Tibial nerve (tissue), 4 donors: ENCODE measurements around the gene FGFBP3.

Source experiments
- EP300 ChIP-seq, 2 donors: sonication (generic); formaldehyde crosslinking; IDR thresholded peaks; one replicate each; pipeline ENCODE4 v1.6.1; 2017; ENCODE audit warnings: antibody characterized with exemption in 2 of 2, mild to moderate bottlenecking in 1 of 2
- POLR2A ChIP-seq, 2 donors: fragments of 450-650 bp; IDR thresholded peaks; one replicate each; pipeline ENCODE4 v1.6.1; 2017; ENCODE audit warnings: antibody characterized with exemption in 2 of 2, mild to moderate bottlenecking in 2 of 2, moderate library complexity in 2 of 2
- TF ChIP-seq, protein P1 (sequence below), 5 experiments: fragments of 200-600 bp in 3 of 5; fragments of 450-650 bp in 2 of 5; sonication (generic) in 3 of 5; IDR thresholded peaks; one replicate each; pipeline ENCODE4 v1.5.1; 2016 to 2019; ENCODE audit warnings: antibody characterized with exemption in 5 of 5, mild to moderate bottlenecking in 3 of 5, moderate library complexity in 2 of 5

DNA sequence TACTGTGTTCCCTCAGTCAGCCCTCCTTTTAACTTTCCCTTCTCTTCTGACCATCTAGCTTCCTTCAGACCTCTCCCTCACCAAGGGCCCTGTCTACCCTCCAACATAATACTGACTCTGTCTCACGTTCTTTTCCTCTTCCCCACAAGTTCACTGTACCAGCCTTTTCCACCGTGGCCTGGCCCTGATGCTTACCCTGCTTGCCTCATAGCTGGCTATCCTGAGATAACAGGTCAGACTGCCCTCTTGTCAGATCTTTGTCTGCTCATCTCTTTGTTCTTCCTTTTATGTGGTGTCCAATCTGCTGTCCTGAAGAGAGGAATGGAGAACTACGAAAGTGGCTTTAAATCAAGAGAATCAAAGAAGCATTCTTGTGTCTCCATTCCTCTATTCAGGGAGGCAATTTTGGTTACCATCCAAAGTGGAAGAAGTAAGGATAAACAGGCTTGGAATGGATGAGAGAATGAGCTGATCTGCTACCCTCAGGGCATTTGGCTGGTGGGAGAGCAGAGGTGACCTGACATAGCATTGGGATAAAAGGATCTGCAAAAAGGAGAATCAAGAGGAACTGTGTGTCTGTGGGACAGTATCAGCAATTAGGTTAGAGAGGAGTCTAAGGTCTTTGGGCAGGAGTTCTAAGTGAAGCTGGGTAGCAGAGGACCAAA is 22.4 kb upstream of the FGFBP3 start:
- TF ChIP-seq EP300 (IDR thresholded peaks at IDR 0.05) (no peak), POLR2A (IDR thresholded peaks at IDR 0.05) (no peak)
- TF ChIP-seq, protein P1, sequence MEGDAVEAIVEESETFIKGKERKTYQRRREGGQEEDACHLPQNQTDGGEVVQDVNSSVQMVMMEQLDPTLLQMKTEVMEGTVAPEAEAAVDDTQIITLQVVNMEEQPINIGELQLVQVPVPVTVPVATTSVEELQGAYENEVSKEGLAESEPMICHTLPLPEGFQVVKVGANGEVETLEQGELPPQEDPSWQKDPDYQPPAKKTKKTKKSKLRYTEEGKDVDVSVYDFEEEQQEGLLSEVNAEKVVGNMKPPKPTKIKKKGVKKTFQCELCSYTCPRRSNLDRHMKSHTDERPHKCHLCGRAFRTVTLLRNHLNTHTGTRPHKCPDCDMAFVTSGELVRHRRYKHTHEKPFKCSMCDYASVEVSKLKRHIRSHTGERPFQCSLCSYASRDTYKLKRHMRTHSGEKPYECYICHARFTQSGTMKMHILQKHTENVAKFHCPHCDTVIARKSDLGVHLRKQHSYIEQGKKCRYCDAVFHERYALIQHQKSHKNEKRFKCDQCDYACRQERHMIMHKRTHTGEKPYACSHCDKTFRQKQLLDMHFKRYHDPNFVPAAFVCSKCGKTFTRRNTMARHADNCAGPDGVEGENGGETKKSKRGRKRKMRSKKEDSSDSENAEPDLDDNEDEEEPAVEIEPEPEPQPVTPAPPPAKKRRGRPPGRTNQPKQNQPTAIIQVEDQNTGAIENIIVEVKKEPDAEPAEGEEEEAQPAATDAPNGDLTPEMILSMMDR (IDR thresholded peaks at IDR 0.05) = no peak
